Upper lobe of right lung (tissue), 1 donor: ENCODE measurements around the gene TRIP13. TPM values are rescaled to one million over a fixed set of nuclear protein-coding genes. Genes with fewer than 3 reads are reported as not detected.

Experiments
- ATAC-seq: fragments of 200-7000 bp; cut with Tn5 transposase; one replicate; pipeline ENCODE4 v1.9.1; 2020; ENCODE audit warnings: mild to moderate bottlenecking, moderate library complexity
- DNase-seq: peaks from one replicate; pipeline ENCODE4 v3.0.0-alpha.2; 2020
- H3K27ac ChIP-seq: fragments of 200-600 bp; one replicate; pipeline ENCODE4 v1.8.0; 2022
- H3K27me3 ChIP-seq: fragments of 200-600 bp; one replicate; pipeline ENCODE4 v1.8.0; 2022; ENCODE audit warnings: mild to moderate bottlenecking
- H3K36me3 ChIP-seq: fragments of 200-600 bp; one replicate; pipeline ENCODE4 v1.8.0; 2022
- H3K4me1 ChIP-seq: fragments of 200-600 bp; one replicate; pipeline ENCODE4 v1.8.0; 2022
- H3K4me3 ChIP-seq: fragments of 200-600 bp; one replicate; pipeline ENCODE4 v1.8.0; 2022; ENCODE audit warnings: mild to moderate bottlenecking
- H3K9me3 ChIP-seq: fragments of 200-600 bp; one replicate; pipeline ENCODE4 v1.8.0; 2022
- CTCF ChIP-seq: fragments of 200-600 bp; IDR thresholded peaks from one replicate; pipeline ENCODE4 v1.8.0; 2022; ENCODE audit warnings: antibody characterized with exemption
- intact Hi-C: fragments of 100-400 bp; cut with DNase I; formaldehyde crosslinking; loops from one replicate; pipeline ENCODE4 v1.11.0; 2022
- total RNA-seq: library from RNA; stranded (reverse); fragmentation: NEBNext Ultra II Directional; extraction: Animal tissue kit (Norgen Biotek cat#: 25700); gene quantifications from one replicate; pipeline ENCODE4 v1.2.1, GENCODE V29; 2021
- donor health status: DM: no; HTN: yes; CAD: no; lungs with severe emphysema.

The TRIP13 gene
- total RNA-seq, 1 donor from 2014 or later, result 0.81 TPM

GRCh38 chr5:864492-865167 lies 28.1 kb upstream of the TRIP13 start:
- H3K36me3 ChIP-seq, result peaks cover 59% of the 10 kb centered on the region
- DNase-seq, result no peak
- no peaks in the 10 kb centered on the region for H3K27me3 ChIP-seq
- no peaks in the 10 kb centered on the region for H3K9me3 ChIP-seq
- H3K27ac ChIP-seq, result no peak overlapping the region
- intact Hi-C loops, result no loop called here
- no peak overlapping the region for H3K4me3 ChIP-seq
- no peak for TF ChIP-seq CTCF
- H3K4me1 ChIP-seq, result no peaks in the 10 kb centered on the region
- no peak for ATAC-seq

- no peak for TF ChIP-seq CTCF
- Histone ChIP-seq H3K36me3 (peaks cover 65% of the 10 kb centered on the region), H3K27me3 (no peaks in the 10 kb centered on the region), H3K9me3 (no peaks in the 10 kb centered on the region), H3K27ac (no peak overlapping the region), H3K4me3 (no peak overlapping the region), H3K4me1 (no peaks in the 10 kb centered on the region)
- intact Hi-C loops, result no loop called here
- DNase-seq (no peak), ATAC-seq (no peak)
These were observed 27.5 kb upstream of the TRIP13 start for GRCh38 chr5:865168-865521.

GRCh38 chr5:865771-866170 lies 26.9 kb upstream of the TRIP13 start:
- Histone ChIP-seq H3K9me3 (no peaks in the 10 kb centered on the region), H3K27ac (no peak overlapping the region), H3K27me3 (no peaks in the 10 kb centered on the region), H3K4me3 (no peak overlapping the region), H3K36me3 (peaks cover 71% of the 10 kb centered on the region), H3K4me1 (no peaks in the 10 kb centered on the region)
- DNase-seq (no peak), ATAC-seq (no peak)
- TF ChIP-seq CTCF, result no peak
- intact Hi-C loops, result no loop called here

GRCh38 chr5:867300-867870 lies 25.3 kb upstream of the TRIP13 start:
- peaks cover 87% of the 10 kb centered on the region for H3K36me3 ChIP-seq
- ATAC-seq (no peak), DNase-seq (no peak)
- no peaks in the 10 kb centered on the region for H3K4me1 ChIP-seq
- no peak for TF ChIP-seq CTCF
- intact Hi-C loops, result no loop called here
- H3K27me3 ChIP-seq, result no peaks in the 10 kb centered on the region
- H3K9me3 ChIP-seq, result no peaks in the 10 kb centered on the region
- no peak overlapping the region for H3K4me3 ChIP-seq
- no peak overlapping the region for H3K27ac ChIP-seq

GRCh38 chr5:868428-869135 lies 24.1 kb upstream of the TRIP13 start:
- peaks cover 91% of the 10 kb centered on the region for H3K36me3 ChIP-seq
- H3K27ac ChIP-seq, result no peak overlapping the region
- H3K9me3 ChIP-seq, result no peaks in the 10 kb centered on the region
- ATAC-seq (no peak), DNase-seq (no peak)
- H3K27me3 ChIP-seq, result no peaks in the 10 kb centered on the region
- H3K4me1 ChIP-seq, result no peaks in the 10 kb centered on the region
- H3K4me3 ChIP-seq, result no peak overlapping the region
- intact Hi-C loops, result no loop called here
- no peak for TF ChIP-seq CTCF
